ENCODE data around the gene TMEM37.

DNA sequence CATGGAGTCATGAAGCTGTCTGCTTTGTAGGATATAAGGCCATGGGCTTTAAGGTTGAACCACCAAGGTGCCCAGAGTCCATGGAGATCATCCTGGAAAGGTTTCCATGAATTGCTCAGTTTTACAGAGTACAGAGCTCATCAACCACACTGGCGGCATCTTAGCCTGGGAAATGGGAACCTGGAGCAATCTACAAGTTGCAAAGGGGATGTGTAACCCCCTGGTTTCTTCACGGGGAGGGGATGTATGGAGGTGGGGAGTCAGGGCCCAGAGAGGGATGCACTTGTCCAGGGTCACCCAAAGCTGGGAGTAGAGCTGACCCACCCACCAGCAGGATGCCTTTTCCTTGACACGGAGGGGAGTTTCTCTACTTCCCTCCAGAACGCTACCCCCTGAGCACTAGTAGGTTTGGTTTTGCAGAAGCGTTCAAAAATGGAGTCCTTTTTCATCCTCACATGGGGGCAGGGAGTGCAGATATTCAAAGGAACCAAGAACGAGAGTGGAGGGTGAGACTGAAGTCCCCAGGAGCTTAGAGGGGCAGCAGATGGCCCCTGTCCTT, 7.2 kb downstream of the TMEM37 start:
- TF ChIP-seq, protein P1, sequence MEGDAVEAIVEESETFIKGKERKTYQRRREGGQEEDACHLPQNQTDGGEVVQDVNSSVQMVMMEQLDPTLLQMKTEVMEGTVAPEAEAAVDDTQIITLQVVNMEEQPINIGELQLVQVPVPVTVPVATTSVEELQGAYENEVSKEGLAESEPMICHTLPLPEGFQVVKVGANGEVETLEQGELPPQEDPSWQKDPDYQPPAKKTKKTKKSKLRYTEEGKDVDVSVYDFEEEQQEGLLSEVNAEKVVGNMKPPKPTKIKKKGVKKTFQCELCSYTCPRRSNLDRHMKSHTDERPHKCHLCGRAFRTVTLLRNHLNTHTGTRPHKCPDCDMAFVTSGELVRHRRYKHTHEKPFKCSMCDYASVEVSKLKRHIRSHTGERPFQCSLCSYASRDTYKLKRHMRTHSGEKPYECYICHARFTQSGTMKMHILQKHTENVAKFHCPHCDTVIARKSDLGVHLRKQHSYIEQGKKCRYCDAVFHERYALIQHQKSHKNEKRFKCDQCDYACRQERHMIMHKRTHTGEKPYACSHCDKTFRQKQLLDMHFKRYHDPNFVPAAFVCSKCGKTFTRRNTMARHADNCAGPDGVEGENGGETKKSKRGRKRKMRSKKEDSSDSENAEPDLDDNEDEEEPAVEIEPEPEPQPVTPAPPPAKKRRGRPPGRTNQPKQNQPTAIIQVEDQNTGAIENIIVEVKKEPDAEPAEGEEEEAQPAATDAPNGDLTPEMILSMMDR (IDR thresholded peaks at IDR 0.05 in 2 of 3, conservative IDR thresholded peaks at IDR 0.05 in 1 of 3; ENCODE audit: borderline replicate concordance in 1 of 3, insufficient read depth in 1 of 3, low read depth in 2 of 3, low read length in 2 of 3), result no peak
- TF ChIP-seq, protein P2, sequence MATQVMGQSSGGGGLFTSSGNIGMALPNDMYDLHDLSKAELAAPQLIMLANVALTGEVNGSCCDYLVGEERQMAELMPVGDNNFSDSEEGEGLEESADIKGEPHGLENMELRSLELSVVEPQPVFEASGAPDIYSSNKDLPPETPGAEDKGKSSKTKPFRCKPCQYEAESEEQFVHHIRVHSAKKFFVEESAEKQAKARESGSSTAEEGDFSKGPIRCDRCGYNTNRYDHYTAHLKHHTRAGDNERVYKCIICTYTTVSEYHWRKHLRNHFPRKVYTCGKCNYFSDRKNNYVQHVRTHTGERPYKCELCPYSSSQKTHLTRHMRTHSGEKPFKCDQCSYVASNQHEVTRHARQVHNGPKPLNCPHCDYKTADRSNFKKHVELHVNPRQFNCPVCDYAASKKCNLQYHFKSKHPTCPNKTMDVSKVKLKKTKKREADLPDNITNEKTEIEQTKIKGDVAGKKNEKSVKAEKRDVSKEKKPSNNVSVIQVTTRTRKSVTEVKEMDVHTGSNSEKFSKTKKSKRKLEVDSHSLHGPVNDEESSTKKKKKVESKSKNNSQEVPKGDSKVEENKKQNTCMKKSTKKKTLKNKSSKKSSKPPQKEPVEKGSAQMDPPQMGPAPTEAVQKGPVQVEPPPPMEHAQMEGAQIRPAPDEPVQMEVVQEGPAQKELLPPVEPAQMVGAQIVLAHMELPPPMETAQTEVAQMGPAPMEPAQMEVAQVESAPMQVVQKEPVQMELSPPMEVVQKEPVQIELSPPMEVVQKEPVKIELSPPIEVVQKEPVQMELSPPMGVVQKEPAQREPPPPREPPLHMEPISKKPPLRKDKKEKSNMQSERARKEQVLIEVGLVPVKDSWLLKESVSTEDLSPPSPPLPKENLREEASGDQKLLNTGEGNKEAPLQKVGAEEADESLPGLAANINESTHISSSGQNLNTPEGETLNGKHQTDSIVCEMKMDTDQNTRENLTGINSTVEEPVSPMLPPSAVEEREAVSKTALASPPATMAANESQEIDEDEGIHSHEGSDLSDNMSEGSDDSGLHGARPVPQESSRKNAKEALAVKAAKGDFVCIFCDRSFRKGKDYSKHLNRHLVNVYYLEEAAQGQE (IDR thresholded peaks at IDR 0.05; ENCODE audit: low read depth), result no peak
- TF ChIP-seq, protein P3, sequence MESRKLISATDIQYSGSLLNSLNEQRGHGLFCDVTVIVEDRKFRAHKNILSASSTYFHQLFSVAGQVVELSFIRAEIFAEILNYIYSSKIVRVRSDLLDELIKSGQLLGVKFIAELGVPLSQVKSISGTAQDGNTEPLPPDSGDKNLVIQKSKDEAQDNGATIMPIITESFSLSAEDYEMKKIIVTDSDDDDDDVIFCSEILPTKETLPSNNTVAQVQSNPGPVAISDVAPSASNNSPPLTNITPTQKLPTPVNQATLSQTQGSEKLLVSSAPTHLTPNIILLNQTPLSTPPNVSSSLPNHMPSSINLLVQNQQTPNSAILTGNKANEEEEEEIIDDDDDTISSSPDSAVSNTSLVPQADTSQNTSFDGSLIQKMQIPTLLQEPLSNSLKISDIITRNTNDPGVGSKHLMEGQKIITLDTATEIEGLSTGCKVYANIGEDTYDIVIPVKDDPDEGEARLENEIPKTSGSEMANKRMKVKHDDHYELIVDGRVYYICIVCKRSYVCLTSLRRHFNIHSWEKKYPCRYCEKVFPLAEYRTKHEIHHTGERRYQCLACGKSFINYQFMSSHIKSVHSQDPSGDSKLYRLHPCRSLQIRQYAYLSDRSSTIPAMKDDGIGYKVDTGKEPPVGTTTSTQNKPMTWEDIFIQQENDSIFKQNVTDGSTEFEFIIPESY (IDR thresholded peaks at IDR 0.05; ENCODE audit: extremely low read depth, insufficient replicate concordance, low read length), result no peak
- no peak for TF ChIP-seq ZNF274 (IDR thresholded peaks at IDR 0.05; ENCODE audit: low read depth, low read length)
- no peak for TF ChIP-seq SIN3A (IDR thresholded peaks at IDR 0.05; ENCODE audit: low read depth)
- TF ChIP-seq POLR2A (IDR thresholded peaks at IDR 0.05; ENCODE audit: borderline replicate concordance, extremely low read depth, insufficient read depth, insufficient read length), result no peak
- no peak for TF ChIP-seq EZH2 (IDR thresholded peaks at IDR 0.05)
- no peak for TF ChIP-seq CBX3 (IDR thresholded peaks at IDR 0.05; ENCODE audit: low read depth)
- no peak for TF ChIP-seq JUND (IDR thresholded peaks at IDR 0.05)
- no peak for TF ChIP-seq EZH2phosphoT487 (IDR thresholded peaks at IDR 0.05; ENCODE audit: borderline replicate concordance)
- no peak for TF ChIP-seq CEBPB (IDR thresholded peaks at IDR 0.05; ENCODE audit: low read depth)
- no peak for TF ChIP-seq FOSL1 (IDR thresholded peaks at IDR 0.05; ENCODE audit: low read depth)
- TF ChIP-seq POLR2AphosphoS5 (IDR thresholded peaks at IDR 0.05; ENCODE audit: low read depth, low read length), result no peak

Data from HCT116 (cell line).